HG02885 (cell line): ENCODE data around the gene CYB561D2.
A peak's percentile ranks its signal among the peaks of the same experiment; 100 is the strongest.

Source experiments
- ATAC-seq: cut with Tn5 transposase; IDR thresholded peaks from one replicate; pipeline ENCODE4 v1.9.1; 2021; ENCODE audit warnings: mild to moderate bottlenecking; ENCODE audit not compliant: unreplicated experiment, poor library complexity

Gene CYB561D2

GRCh38 chr3:50358911-50359759 is 8.5 kb downstream of the CYB561D2 start, which contains the start of gene TMEM115:
Gene TMEM115 (minus strand): TSS chr3:50359521. CDS start chr3:50359063, 458 bp downstream.
- ATAC-seq: peak; percentile 99

- peak; percentile 13 for ATAC-seq
Measured at GRCh38 chr3:50359760-50360110, 9.1 kb downstream of the CYB561D2 start.

- ATAC-seq: peak; percentile 5
Measured at GRCh38 chr3:50364573-50365079, 14.0 kb downstream of the CYB561D2 start.

DNA sequence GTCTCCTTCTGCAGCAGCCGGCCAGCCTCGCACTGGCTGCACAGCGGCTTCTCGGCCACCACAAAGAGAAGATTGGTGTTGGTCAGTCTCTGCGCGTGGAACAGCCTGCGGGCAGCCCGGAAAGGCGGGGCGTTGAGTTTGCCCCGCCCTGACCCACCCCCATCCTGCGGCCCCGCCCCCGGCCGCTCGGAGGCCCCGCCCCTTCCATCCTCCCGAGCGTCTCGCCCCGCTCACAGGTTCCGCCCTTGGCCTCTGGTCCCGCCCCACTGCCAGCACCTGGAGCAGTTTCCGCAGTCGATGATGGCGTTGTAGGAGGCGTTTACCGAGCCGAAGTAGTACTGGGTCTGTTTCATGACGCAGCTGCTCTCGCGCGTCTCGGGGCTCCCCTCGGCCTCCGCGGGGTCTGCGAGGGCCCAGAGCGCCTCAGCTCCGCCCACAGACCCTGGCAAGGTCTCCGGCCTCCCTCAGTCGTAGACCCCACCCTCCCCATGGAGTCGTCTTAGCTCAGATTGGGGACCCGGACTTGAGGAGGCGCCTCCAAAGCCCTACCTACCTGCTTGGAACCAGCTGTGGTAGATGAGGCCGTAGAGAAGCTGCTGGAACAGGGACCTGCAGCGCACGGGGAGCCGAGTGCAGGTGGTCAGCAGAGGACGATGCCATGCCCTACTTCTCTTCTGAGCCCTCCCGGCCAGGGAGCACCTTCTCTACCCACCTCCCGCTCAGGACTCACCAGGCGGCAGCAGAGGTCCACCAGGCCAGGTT is 14.6 kb downstream of the CYB561D2 start:
- ATAC-seq: peak; percentile 92

- no peak for ATAC-seq
Measured at GRCh38 chr3:50365842-50366220, 15.2 kb downstream of the CYB561D2 start.

GRCh38 chr3:50369012-50369670 is 18.5 kb downstream of the CYB561D2 start:
- ATAC-seq: no peak

GRCh38 chr3:50370594-50370993 is 19.9 kb downstream of the CYB561D2 start:
- no peak for ATAC-seq

DNA sequence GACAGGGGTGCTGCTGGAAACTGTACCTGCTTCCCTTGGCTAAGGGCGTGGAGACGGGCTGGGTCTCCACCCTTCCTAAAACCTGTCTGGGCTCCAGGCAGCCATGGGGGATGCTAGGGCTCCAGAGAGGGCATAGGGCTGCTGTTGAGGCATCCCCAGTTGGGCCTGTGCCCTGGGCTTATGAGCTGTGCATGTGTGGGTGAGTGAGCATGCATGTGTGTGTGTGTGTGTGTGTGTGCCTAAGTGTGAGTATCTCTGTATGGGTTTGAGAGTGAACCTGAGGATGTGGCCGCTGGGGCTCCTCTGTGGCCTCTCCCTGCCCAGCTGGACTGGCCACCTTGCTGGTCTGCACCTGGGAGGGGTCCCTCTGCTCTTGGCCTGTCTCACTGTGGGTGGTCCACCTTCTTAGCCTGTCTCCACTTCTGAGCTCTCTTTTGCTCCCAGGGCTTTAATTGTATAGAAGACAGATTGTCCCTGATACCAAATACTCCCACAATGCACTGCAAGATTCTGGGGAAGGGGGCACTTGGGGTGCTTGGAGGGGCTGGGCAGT is 20.5 kb downstream of the CYB561D2 start:
- ATAC-seq: no peak

GRCh38 chr3:50372349-50372748 is 21.7 kb downstream of the CYB561D2 start:
- ATAC-seq: no peak

DNA sequence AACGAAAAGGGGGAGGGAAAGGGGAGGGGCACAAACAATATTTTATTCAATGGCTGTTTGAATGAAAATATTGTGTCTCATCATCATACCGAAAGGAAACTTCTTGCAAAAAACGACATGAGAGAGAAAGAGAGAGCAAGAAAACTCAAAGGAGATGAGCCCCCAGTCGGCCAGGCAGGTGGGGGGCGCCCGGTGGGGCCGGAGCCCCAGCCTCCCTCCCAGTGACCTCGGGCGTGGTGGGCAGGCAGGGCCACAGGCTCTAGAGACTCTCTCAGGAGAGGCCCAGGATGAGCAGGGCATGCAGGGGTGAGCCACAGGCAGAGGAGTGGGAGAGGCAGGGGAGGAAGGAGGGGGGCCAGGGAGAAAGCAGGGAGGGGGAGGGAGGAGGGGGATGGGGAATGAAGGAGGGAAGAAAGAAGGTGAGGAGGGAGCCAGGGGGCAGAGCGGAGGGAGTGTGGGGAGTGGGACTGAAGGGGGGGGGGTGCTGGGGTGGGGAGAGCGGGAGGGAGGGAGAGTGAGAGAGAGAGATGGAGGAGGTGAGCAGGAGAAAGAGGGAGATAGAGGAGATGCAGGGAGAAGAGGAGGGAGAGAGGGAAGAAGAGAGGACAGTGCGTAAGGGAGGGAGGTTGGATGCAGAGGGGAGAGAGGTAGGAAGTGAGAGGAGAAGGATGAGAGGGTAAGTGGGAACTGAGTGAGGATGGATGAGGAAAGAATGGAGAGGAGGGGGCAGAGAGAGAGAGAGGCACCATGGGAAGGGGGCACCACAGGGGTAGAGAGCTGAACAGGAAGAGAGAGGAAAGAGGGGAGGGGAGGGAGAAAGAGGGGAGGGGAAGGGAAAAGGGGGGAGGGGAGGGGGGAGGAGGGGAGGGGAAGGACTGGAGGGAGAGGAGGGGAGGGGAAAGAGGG is 22.7 kb downstream of the CYB561D2 start:
- no peak for ATAC-seq

DNA sequence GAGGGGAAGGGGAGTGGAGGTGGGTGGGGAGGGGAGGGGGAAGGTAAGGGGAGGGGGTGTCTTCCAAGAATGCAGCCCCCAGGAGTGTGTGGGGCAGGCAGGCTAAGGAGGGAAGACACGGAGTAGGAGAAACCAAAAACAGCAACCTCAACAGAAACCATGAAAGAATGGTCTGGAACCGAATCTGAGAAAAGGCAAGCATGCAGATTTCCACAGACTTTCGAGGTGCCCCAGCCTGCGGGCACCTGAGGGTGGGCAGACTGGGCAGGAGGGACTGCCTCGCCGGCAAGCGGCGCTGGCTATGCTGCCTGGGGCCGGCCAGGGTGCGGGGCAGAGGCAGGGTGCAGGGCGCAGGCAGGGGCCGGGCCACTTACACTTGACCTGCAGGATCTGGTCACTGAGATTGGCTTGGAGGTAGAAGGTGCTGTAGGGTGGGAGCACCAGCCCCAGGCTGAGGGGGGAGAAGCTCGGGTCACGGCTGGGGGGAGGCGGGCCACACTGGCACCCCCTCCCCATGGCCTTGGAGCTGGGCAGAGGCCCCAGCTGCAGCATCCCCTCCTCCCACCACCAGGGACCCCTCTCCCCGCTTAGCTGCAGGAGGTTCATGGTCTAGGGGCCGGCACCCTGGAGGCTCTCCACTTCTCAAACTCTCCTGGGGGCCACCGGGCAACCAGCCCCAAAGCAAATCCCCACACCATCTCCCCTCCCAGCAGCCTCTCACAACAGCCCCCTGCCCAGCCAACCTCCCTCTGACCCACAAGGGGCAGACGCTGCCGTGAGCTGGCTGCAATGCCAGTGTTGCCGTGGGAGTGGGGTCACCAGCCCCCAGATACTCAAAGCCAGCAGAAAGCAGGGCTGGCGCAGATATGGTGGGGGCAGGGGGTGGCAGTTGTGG is 23.9 kb downstream of the CYB561D2 start:
- ATAC-seq: no peak

- ATAC-seq: no peak
Measured at GRCh38 chr3:50375258-50375931, 24.7 kb downstream of the CYB561D2 start.

DNA sequence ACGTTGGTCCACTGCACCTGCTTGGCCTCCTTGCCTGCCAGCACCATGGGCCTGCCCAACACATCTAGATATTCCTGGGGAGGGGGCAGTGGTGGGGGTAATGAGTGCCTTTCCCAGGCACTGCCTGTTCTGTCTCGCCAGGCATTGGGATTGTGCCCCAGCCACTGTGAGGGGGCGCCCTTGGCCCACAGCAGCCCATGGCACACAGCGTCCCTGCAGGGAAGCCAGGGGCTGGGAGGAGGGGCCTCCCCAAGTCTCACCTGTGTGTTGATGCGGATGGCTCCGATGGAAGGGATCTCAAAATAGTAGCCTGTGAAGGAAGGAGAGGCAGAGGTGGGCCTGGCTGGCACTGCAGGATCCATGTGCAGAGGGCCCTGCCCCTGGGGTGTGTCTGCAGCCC is 27.4 kb downstream of the CYB561D2 start:
- ATAC-seq: no peak

DNA sequence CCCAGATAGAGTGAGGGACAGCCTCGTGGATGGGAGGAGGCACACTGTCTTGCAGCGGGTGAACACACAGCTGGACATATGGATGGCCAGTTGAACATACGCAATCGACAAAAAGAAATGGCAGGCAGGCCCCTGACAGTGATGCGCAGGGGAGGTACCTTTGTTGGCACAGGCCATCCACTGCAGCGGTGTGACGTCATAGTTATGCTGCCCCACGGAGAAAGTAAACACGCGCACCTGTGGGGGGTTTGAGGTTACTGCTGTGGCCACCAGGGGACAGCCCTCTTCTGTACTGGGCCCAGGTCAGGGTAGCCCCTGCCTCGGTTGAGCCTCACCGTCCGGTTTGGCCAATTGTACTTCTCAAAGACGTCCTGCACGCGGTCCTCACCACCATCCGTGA is 28.1 kb downstream of the CYB561D2 start:
- no peak for ATAC-seq

- ATAC-seq: no peak
Measured at GRCh38 chr3:50380405-50381085, 29.9 kb downstream of the CYB561D2 start.

GRCh38 chr3:50381383-50381782 is 30.7 kb downstream of the CYB561D2 start:
- ATAC-seq: no peak

GRCh38 chr3:50382722-50383121 is 32.1 kb downstream of the CYB561D2 start:
- ATAC-seq: no peak
